Peyer's patch (tissue), 4 donors: ENCODE results near the gene REC8. TPM values are rescaled to one million over a fixed set of nuclear protein-coding genes. Genes with fewer than 3 reads are reported as not detected.
A peak's percentile ranks its signal among the peaks of the same experiment; 100 is the strongest.

Source experiments
- DNase-seq, 3 donors: peaks; one replicate each; pipeline ENCODE4 v3.0.0-alpha.2; 2017 to 2019
- H3K27ac ChIP-seq, 4 donors: fragments of 200-600 bp; sonication (generic); one replicate each; pipeline ENCODE4 v1.5.1; 2016 to 2019
- H3K27me3 ChIP-seq, 2 donors: fragments of 200-600 bp; sonication (generic); one replicate each; pipeline ENCODE4 v1.5.1; 2019
- H3K36me3 ChIP-seq, 3 donors: fragments of 200-600 bp; sonication (generic); one replicate each; pipeline ENCODE4 v1.5.1; 2016 to 2019
- H3K4me1 ChIP-seq, 4 donors: fragments of 200-600 bp; sonication (generic); one replicate each; pipeline ENCODE4 v1.5.1; 2016 to 2019
- H3K4me3 ChIP-seq, 4 donors: fragments of 200-600 bp; sonication (generic); 1 replicate in 3 of 4; 2 replicates in 1 of 4; pipeline ENCODE4 v1.5.1; 2016 to 2019; ENCODE audit warnings: mild to moderate bottlenecking in 1 of 4
- H3K9me3 ChIP-seq, 4 donors: fragments of 200-600 bp; sonication (generic); one replicate each; pipeline ENCODE4 v1.5.1; 2016 to 2019; ENCODE audit warnings: mild to moderate bottlenecking in 1 of 4
- CTCF ChIP-seq, 6 experiments: fragments of 450-650 bp in 4 of 6; fragments of 200-600 bp in 2 of 6; sonication (generic) in 1 of 6; IDR thresholded peaks; one replicate each; pipeline ENCODE4 v1.5.1; 2017 to 2019; ENCODE audit warnings: antibody characterized with exemption in 6 of 6, mild to moderate bottlenecking in 3 of 6, moderate library complexity in 1 of 6
- POLR2A ChIP-seq, 2 donors: fragments of 450-650 bp; IDR thresholded peaks; one replicate each; pipeline ENCODE4 v1.5.1; 2017; ENCODE audit warnings: antibody characterized with exemption in 2 of 2, mild to moderate bottlenecking in 2 of 2, moderate library complexity in 2 of 2
- total RNA-seq, 4 donors: library from RNA; depleted of rRNA; stranded (reverse); fragments of >200 nt; gene quantifications; one replicate each; pipeline ENCODE4 v1.1.0, GENCODE V29; 2016

Gene REC8
- total RNA-seq, 4 donors from 2014 or later = 18.6 to 74.3 (median 37.8) TPM

DNA sequence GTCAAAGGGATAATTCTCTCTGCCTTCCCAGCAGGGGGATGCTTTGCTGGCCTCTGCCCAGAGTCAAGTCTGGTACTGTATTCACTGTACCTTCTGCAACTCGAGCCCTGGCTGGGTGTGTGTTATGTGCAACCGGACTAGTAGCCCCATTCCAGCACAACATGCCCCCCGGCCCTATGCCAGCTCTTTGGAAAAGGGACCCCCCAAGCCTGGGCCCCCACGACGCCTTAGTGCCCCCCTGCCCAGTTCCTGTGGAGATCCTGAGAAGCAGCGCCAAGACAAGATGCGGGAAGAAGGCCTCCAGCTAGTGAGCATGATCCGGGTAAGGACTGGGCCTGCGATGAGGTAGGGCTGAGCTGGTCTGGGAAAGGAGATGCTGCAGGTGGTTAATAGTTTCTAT, 21.3 kb upstream of the REC8 start:
- H3K27ac ChIP-seq = no peak overlapping the region
- peaks cover 0 to 18% (median 10%) of the 10 kb centered on the region in 4 donors for H3K4me1 ChIP-seq
- no peaks in the 10 kb centered on the region for H3K27me3 ChIP-seq
- DNase-seq = no peak
- H3K9me3 ChIP-seq = no peaks in the 10 kb centered on the region
- TF ChIP-seq CTCF (IDR thresholded peaks at IDR 0.05) (no peak), POLR2A (IDR thresholded peaks at IDR 0.05) (no peak)
- H3K4me3 ChIP-seq = no peak overlapping the region
- peaks cover 0 to 68% (median 2%) of the 10 kb centered on the region in 3 donors for H3K36me3 ChIP-seq

GRCh38 chr14:24150993-24151392, 20.9 kb upstream of the REC8 start:
- no peak for DNase-seq
- no peak for TF ChIP-seq CTCF (IDR thresholded peaks at IDR 0.05)
- TF ChIP-seq POLR2A (IDR thresholded peaks at IDR 0.05) = no peak
- H3K4me1 ChIP-seq = peaks cover 0 to 14% (median 8%) of the 10 kb centered on the region in 4 donors
- no peak overlapping the region for H3K4me3 ChIP-seq
- H3K27me3 ChIP-seq = no peaks in the 10 kb centered on the region
- peaks cover 1 to 73% (median 2%) of the 10 kb centered on the region in 3 donors for H3K36me3 ChIP-seq
- no peaks in the 10 kb centered on the region for H3K9me3 ChIP-seq
- H3K27ac ChIP-seq = no peak overlapping the region

- H3K4me3 ChIP-seq = no peak overlapping the region
- no peaks in the 10 kb centered on the region for H3K27me3 ChIP-seq
- H3K36me3 ChIP-seq = peaks cover 2 to 78% (median 5%) of the 10 kb centered on the region in 3 donors
- no peak for TF ChIP-seq POLR2A (IDR thresholded peaks at IDR 0.05)
- no peak for TF ChIP-seq CTCF (IDR thresholded peaks at IDR 0.05)
- no peak overlapping the region for H3K27ac ChIP-seq
- H3K9me3 ChIP-seq = no peaks in the 10 kb centered on the region
- peak in 1 of 3 donors; percentile 39 for DNase-seq
- H3K4me1 ChIP-seq = peaks cover 0 to 12% (median 8%) of the 10 kb centered on the region in 4 donors
These were observed 20.3 kb upstream of the REC8 start for GRCh38 chr14:24151404-24152080.

- Histone ChIP-seq H3K36me3 (peaks cover 2 to 85% (median 7%) of the 10 kb centered on the region in 3 donors), H3K27ac (no peak overlapping the region), H3K9me3 (no peaks in the 10 kb centered on the region), H3K27me3 (no peaks in the 10 kb centered on the region), H3K4me1 (no peaks in the 10 kb centered on the region), H3K4me3 (no peak overlapping the region)
- no peak for TF ChIP-seq POLR2A (IDR thresholded peaks at IDR 0.05)
- no peak for TF ChIP-seq CTCF (IDR thresholded peaks at IDR 0.05)
- no peak for DNase-seq
These were observed 16.8 kb upstream of the REC8 start for GRCh38 chr14:24155100-24155499.

DNA sequence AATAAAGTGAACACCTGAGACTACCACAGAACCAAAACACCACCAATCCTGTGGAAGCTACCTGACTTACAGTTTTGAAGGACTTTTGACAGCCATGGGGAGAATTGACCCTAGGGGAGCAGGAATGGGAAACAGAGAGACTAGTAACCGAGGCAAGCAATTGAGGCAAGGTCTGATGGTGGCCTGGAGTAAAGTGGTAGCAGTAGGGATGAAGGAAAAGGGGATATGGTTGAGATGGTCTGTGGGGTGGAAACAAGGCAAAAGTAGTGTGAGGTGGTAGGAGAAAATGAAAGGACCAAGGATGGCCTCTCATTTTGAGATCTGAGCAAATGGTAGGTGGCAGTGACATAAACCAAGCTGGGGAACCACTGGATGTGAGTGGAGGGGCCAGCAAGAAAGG, 15.0 kb upstream of the REC8 start:
- Histone ChIP-seq H3K27ac (no peak overlapping the region), H3K36me3 (peaks cover 0 to 73% (median 7%) of the 10 kb centered on the region in 3 donors), H3K4me1 (peaks cover 0 to 8% (median 6%) of the 10 kb centered on the region in 4 donors), H3K4me3 (no peak overlapping the region), H3K27me3 (no peaks in the 10 kb centered on the region), H3K9me3 (no peaks in the 10 kb centered on the region)
- no peak for DNase-seq
- no peak for TF ChIP-seq CTCF (IDR thresholded peaks at IDR 0.05)
- no peak for TF ChIP-seq POLR2A (IDR thresholded peaks at IDR 0.05)
